Liver (tissue), 3 donors: ENCODE data around the gene NDUFAF2.

Experiments
- FOXA1 ChIP-seq: IDR thresholded peaks from 2 replicates; pipeline ENCODE4 v1.6.1; 2016; ENCODE audit warnings: antibody characterized with exemption
- HNF4A ChIP-seq, 2 donors: conservative IDR thresholded peaks; 2 replicates each; pipeline ENCODE4 v1.6.1; 2016; ENCODE audit warnings: antibody characterized with exemption in 2 of 2, mild to moderate bottlenecking in 2 of 2
- HNF4G ChIP-seq: IDR thresholded peaks from 2 replicates; pipeline ENCODE4 v1.6.1; 2016; ENCODE audit warnings: antibody characterized with exemption
- JUND ChIP-seq, 2 donors: IDR thresholded peaks; 2 replicates each; pipeline ENCODE4 v1.6.1; 2016; ENCODE audit warnings: antibody characterized with exemption in 2 of 2
- RAD21 ChIP-seq, 2 donors: IDR thresholded peaks; 2 replicates each; pipeline ENCODE4 v1.6.1; 2016; ENCODE audit warnings: antibody characterized with exemption in 2 of 2, mild to moderate bottlenecking in 2 of 2
- TAF1 ChIP-seq: conservative IDR thresholded peaks from 2 replicates; pipeline ENCODE4 v1.6.1; 2016; ENCODE audit warnings: antibody characterized with exemption, mild to moderate bottlenecking
- YY1 ChIP-seq: IDR thresholded peaks from 2 replicates; pipeline ENCODE4 v1.6.1; 2016; ENCODE audit warnings: antibody characterized with exemption, mild to moderate bottlenecking
- TF ChIP-seq, protein P1 (sequence below): fragments of 150-350 bp; IDR thresholded peaks from 2 replicates; pipeline ENCODE4 v1.5.1; 2017; ENCODE audit warnings: improper control_type of control experiment, low read depth, low read length; ENCODE audit not compliant: missing input control
- TF ChIP-seq, protein P2 (sequence below): IDR thresholded peaks from 2 replicates; pipeline ENCODE4 v1.6.1; 2016; ENCODE audit warnings: antibody characterized with exemption
- TF ChIP-seq, protein P3 (sequence below): IDR thresholded peaks from 2 replicates; pipeline ENCODE4 v1.6.1; 2016; ENCODE audit warnings: antibody characterized with exemption
- TF ChIP-seq, protein P4 (sequence below): IDR thresholded peaks from 2 replicates; pipeline ENCODE4 v1.6.1; 2016; ENCODE audit warnings: antibody characterized with exemption, mild to moderate bottlenecking
- donor health status: healthy.
- donor health status: healthy.

DNA sequence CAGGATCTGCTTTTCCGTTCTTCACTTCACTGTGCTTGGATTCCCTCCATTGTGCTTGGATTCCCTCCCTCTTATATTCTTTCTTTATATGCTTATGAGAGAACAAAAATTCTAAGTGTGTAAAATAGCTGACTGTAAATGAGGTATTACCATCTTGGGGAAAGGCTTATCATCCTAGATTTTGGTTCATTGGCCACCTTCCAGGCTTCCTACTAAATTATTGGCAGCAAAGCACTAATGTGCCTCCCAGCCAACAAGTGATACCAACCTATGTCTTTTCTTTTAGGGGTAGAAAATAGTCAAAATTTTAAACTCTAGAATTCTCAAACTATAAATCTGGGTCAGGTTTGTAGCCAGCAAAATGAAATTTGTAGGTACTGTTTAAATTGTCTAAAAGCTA is 52.7 kb downstream of the NDUFAF2 start:
- TF ChIP-seq, protein P1, sequence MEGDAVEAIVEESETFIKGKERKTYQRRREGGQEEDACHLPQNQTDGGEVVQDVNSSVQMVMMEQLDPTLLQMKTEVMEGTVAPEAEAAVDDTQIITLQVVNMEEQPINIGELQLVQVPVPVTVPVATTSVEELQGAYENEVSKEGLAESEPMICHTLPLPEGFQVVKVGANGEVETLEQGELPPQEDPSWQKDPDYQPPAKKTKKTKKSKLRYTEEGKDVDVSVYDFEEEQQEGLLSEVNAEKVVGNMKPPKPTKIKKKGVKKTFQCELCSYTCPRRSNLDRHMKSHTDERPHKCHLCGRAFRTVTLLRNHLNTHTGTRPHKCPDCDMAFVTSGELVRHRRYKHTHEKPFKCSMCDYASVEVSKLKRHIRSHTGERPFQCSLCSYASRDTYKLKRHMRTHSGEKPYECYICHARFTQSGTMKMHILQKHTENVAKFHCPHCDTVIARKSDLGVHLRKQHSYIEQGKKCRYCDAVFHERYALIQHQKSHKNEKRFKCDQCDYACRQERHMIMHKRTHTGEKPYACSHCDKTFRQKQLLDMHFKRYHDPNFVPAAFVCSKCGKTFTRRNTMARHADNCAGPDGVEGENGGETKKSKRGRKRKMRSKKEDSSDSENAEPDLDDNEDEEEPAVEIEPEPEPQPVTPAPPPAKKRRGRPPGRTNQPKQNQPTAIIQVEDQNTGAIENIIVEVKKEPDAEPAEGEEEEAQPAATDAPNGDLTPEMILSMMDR, result no peak
- TF ChIP-seq JUND (IDR thresholded peaks at IDR 0.05), result no peak
- TF ChIP-seq, protein P2, sequence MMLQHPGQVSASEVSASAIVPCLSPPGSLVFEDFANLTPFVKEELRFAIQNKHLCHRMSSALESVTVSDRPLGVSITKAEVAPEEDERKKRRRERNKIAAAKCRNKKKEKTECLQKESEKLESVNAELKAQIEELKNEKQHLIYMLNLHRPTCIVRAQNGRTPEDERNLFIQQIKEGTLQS, result no peak
- TF ChIP-seq RAD21 (IDR thresholded peaks at IDR 0.05), result no peak
- no peak for TF ChIP-seq YY1
- TF ChIP-seq HNF4A (conservative IDR thresholded peaks at IDR 0.05), result no peak
- TF ChIP-seq, protein P3, sequence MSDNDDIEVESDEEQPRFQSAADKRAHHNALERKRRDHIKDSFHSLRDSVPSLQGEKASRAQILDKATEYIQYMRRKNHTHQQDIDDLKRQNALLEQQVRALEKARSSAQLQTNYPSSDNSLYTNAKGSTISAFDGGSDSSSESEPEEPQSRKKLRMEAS, result no peak
- no peak for TF ChIP-seq TAF1
- TF ChIP-seq FOXA1, result no peak
- no peak for TF ChIP-seq HNF4G
- TF ChIP-seq, protein P4, sequence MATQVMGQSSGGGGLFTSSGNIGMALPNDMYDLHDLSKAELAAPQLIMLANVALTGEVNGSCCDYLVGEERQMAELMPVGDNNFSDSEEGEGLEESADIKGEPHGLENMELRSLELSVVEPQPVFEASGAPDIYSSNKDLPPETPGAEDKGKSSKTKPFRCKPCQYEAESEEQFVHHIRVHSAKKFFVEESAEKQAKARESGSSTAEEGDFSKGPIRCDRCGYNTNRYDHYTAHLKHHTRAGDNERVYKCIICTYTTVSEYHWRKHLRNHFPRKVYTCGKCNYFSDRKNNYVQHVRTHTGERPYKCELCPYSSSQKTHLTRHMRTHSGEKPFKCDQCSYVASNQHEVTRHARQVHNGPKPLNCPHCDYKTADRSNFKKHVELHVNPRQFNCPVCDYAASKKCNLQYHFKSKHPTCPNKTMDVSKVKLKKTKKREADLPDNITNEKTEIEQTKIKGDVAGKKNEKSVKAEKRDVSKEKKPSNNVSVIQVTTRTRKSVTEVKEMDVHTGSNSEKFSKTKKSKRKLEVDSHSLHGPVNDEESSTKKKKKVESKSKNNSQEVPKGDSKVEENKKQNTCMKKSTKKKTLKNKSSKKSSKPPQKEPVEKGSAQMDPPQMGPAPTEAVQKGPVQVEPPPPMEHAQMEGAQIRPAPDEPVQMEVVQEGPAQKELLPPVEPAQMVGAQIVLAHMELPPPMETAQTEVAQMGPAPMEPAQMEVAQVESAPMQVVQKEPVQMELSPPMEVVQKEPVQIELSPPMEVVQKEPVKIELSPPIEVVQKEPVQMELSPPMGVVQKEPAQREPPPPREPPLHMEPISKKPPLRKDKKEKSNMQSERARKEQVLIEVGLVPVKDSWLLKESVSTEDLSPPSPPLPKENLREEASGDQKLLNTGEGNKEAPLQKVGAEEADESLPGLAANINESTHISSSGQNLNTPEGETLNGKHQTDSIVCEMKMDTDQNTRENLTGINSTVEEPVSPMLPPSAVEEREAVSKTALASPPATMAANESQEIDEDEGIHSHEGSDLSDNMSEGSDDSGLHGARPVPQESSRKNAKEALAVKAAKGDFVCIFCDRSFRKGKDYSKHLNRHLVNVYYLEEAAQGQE, result no peak
